HG03159 (cell line): ENCODE results near the gene ACVR2B.

Source experiments
- ATAC-seq: cut with Tn5 transposase; IDR thresholded peaks from one replicate; pipeline ENCODE4 v1.9.1; 2021; ENCODE audit warnings: mild to moderate bottlenecking, moderate library complexity; ENCODE audit not compliant: unreplicated experiment

ACVR2B gene

GRCh38 chr3:38457111-38458003, 3.7 kb downstream of the ACVR2B start:
- ATAC-seq, result no peak

- ATAC-seq, result no peak
Measured at GRCh38 chr3:38458796-38459498, 5.3 kb downstream of the ACVR2B start.

GRCh38 chr3:38459499-38460048, 5.9 kb downstream of the ACVR2B start:
- no peak for ATAC-seq

GRCh38 chr3:38460377-38461270, 6.9 kb downstream of the ACVR2B start:
- ATAC-seq, result no peak

- no peak for ATAC-seq
Measured at GRCh38 chr3:38465588-38466154, 12.0 kb downstream of the ACVR2B start.

GRCh38 chr3:38468765-38469164, 15.1 kb downstream of the ACVR2B start:
- ATAC-seq, result no peak

- ATAC-seq, result no peak
Measured at GRCh38 chr3:38469852-38470251, 16.2 kb downstream of the ACVR2B start.

GRCh38 chr3:38471260-38471857, 17.7 kb downstream of the ACVR2B start:
- ATAC-seq, result no peak

GRCh38 chr3:38472342-38472741, 18.7 kb downstream of the ACVR2B start:
- no peak for ATAC-seq

GRCh38 chr3:38473229-38473628, 19.5 kb downstream of the ACVR2B start:
- ATAC-seq, result no peak

GRCh38 chr3:38474928-38475605, 21.4 kb downstream of the ACVR2B start:
- no peak for ATAC-seq

- no peak for ATAC-seq
Measured at GRCh38 chr3:38475716-38476115, 22.0 kb downstream of the ACVR2B start.

- no peak for ATAC-seq
Measured at GRCh38 chr3:38476157-38476756, 22.6 kb downstream of the ACVR2B start.

- no peak for ATAC-seq
Measured at GRCh38 chr3:38477057-38477820, 23.5 kb downstream of the ACVR2B start.

GRCh38 chr3:38477839-38478450, 24.3 kb downstream of the ACVR2B start:
- ATAC-seq, result no peak

GRCh38 chr3:38478901-38479300, 25.2 kb downstream of the ACVR2B start:
- ATAC-seq, result no peak

GRCh38 chr3:38479431-38480092, 25.9 kb downstream of the ACVR2B start:
- ATAC-seq, result no peak

- ATAC-seq, result no peak
Measured at GRCh38 chr3:38480093-38480445, 26.4 kb downstream of the ACVR2B start.
